ENCODE results near the gene TIMM22.

TIMM22 gene

DNA sequence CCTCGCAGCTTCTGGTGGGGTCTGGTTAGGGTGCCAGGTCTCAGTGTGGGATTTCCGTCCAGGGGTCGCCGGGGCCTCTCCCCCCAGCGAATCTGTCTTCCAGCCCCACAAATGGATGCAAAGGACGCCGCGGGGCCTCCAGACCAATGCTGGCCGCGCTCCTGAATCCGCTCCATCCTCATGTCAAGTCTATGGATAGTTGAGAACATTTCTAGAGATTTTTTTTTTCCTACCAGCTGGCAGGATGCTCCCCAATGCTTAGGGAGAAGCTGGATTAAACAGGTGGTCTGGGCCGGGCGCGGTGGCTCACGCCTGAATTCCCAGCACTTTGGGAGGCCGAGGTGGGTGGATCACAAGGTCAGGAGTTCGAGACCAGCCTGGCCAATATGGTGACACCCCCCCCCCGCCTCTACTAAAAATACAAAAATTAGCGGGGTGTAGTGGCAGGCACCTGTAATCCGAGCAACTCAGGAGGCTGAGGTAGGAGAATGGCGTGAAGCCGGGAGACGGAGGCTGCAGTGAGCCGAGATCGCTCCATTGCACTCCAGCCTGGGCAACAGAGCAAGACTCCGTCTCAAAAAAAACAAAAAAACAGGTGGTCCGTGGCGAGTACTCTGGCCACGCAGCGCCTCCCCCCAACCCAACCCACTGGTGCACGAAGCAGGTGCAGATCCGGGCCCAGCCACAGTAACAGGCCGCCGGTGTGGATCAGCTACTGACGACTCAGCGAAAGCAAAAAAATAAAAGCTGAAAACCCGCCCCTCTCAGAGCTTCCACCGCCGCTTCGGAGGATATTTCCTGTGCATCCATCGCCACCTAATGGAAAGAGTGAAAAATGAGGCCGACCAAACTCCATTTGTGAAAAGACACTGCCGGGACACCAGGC lies 16.3 kb upstream of the TIMM22 start:
- Histone ChIP-seq H3K27ac (ENCODE audit: low read depth, low read length) (peak overlapping the region; percentile 88), H3F3A (ENCODE audit: control insufficient read depth, insufficient read depth) (peaks cover 14% of the 10 kb centered on the region), H3K9me3 (ENCODE audit: control insufficient read depth, insufficient read depth, low read length) (no peaks in the 10 kb centered on the region), H3K27me3 (ENCODE audit: control insufficient read depth, low read length) (peaks cover 22% of the 10 kb centered on the region), H3K4me2 (ENCODE audit: low read length) (peak overlapping the region; percentile 94), H3K9me2 (replicated peaks; ENCODE audit: control insufficient read depth, low read length) (no peaks in the 10 kb centered on the region), H3K79me2 (ENCODE audit: control insufficient read depth, low read length) (no peaks in the 10 kb centered on the region), H3K36me3 (ENCODE audit: control insufficient read depth, low read length) (no peaks in the 10 kb centered on the region), H3K4me1 (ENCODE audit: control insufficient read depth, low read length) (peaks cover 23% of the 10 kb centered on the region), H3K4me3 (ENCODE audit: low read length) (peak overlapping the region; percentile 74), H4K20me1 (ENCODE audit: control insufficient read depth, insufficient read depth, low read depth, low read length) (no peaks in the 10 kb centered on the region)
- TF ChIP-seq EZH2phosphoT487 (IDR thresholded peaks at IDR 0.05; ENCODE audit: borderline replicate concordance, low read length), result no peak
- TF ChIP-seq, protein P1, sequence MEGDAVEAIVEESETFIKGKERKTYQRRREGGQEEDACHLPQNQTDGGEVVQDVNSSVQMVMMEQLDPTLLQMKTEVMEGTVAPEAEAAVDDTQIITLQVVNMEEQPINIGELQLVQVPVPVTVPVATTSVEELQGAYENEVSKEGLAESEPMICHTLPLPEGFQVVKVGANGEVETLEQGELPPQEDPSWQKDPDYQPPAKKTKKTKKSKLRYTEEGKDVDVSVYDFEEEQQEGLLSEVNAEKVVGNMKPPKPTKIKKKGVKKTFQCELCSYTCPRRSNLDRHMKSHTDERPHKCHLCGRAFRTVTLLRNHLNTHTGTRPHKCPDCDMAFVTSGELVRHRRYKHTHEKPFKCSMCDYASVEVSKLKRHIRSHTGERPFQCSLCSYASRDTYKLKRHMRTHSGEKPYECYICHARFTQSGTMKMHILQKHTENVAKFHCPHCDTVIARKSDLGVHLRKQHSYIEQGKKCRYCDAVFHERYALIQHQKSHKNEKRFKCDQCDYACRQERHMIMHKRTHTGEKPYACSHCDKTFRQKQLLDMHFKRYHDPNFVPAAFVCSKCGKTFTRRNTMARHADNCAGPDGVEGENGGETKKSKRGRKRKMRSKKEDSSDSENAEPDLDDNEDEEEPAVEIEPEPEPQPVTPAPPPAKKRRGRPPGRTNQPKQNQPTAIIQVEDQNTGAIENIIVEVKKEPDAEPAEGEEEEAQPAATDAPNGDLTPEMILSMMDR (IDR thresholded peaks at IDR 0.05; ENCODE audit: low read depth, low read length, poor library complexity, severe bottlenecking), result peak; percentile 79

DNA sequence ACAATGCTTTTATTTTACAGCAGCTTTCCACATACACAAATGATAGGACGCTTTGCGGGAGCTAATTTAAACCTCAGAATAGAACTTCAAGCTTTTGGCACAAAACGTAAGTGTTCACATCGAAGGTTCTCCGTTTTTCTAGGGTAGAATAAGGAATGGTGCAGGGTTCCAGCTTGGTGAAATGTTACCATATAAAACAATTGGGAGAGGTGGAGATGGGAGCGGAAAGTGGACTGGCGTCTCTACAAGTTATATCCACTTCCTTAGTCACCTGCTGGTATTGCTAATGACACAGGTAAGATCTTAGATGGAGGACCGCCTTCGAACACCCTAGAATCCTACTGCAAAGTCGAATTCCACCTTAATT lies 15.7 kb upstream of the TIMM22 start:
- H4K20me1 ChIP-seq (ENCODE audit: control insufficient read depth, insufficient read depth, low read depth, low read length), result no peaks in the 10 kb centered on the region
- H3K79me2 ChIP-seq (ENCODE audit: control insufficient read depth, low read length), result no peaks in the 10 kb centered on the region
- peaks cover 14% of the 10 kb centered on the region for H3F3A ChIP-seq (ENCODE audit: control insufficient read depth, insufficient read depth)
- peak overlapping the region; percentile 88 for H3K27ac ChIP-seq (ENCODE audit: low read depth, low read length)
- no peaks in the 10 kb centered on the region for H3K9me3 ChIP-seq (ENCODE audit: control insufficient read depth, insufficient read depth, low read length)
- peak overlapping the region; percentile 94 for H3K4me2 ChIP-seq (ENCODE audit: low read length)
- TF ChIP-seq, protein P1 (IDR thresholded peaks at IDR 0.05; ENCODE audit: low read depth, low read length, poor library complexity, severe bottlenecking), result peak; percentile 13
- TF ChIP-seq EZH2phosphoT487 (IDR thresholded peaks at IDR 0.05; ENCODE audit: borderline replicate concordance, low read length), result no peak
- peak overlapping the region; percentile 53 for H3K4me3 ChIP-seq (ENCODE audit: low read length)
- peaks cover 22% of the 10 kb centered on the region for H3K27me3 ChIP-seq (ENCODE audit: control insufficient read depth, low read length)
- H3K4me1 ChIP-seq (ENCODE audit: control insufficient read depth, low read length), result peaks cover 23% of the 10 kb centered on the region
- H3K9me2 ChIP-seq (replicated peaks; ENCODE audit: control insufficient read depth, low read length), result no peaks in the 10 kb centered on the region
- no peaks in the 10 kb centered on the region for H3K36me3 ChIP-seq (ENCODE audit: control insufficient read depth, low read length)

DNA sequence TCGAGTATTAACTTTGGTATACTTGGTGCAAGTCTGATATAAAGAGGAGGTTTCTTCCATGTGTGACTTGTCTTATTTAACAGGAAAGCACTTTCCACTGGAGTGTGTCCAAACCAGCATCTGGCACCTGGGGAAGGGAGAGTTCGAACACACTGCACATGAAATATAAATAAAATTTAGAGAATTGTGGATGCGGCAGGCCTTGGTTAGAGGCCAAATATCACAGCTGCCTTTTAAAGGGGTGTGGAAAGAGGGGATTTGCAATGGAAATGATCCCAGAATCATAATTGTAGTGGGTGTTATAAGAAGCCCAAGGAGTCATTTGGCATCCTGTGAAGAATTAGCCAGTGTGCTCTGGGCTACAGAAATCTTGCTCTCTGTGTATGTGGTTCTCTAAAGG lies 13.0 kb upstream of the TIMM22 start:
- Histone ChIP-seq H3K27ac (ENCODE audit: low read depth, low read length) (no peak overlapping the region), H3K4me1 (ENCODE audit: control insufficient read depth, low read length) (peaks cover 16% of the 10 kb centered on the region), H3K36me3 (ENCODE audit: control insufficient read depth, low read length) (no peaks in the 10 kb centered on the region), H3K79me2 (ENCODE audit: control insufficient read depth, low read length) (no peaks in the 10 kb centered on the region), H4K20me1 (ENCODE audit: control insufficient read depth, insufficient read depth, low read depth, low read length) (no peaks in the 10 kb centered on the region), H3K4me3 (ENCODE audit: low read length) (no peak overlapping the region), H3K4me2 (ENCODE audit: low read length) (no peak overlapping the region), H3F3A (ENCODE audit: control insufficient read depth, insufficient read depth) (peaks cover 14% of the 10 kb centered on the region), H3K27me3 (ENCODE audit: control insufficient read depth, low read length) (no peaks in the 10 kb centered on the region), H3K9me2 (replicated peaks; ENCODE audit: control insufficient read depth, low read length) (no peaks in the 10 kb centered on the region), H3K9me3 (ENCODE audit: control insufficient read depth, insufficient read depth, low read length) (no peaks in the 10 kb centered on the region)
- TF ChIP-seq, protein P1 (IDR thresholded peaks at IDR 0.05; ENCODE audit: low read depth, low read length, poor library complexity, severe bottlenecking), result no peak
- TF ChIP-seq EZH2phosphoT487 (IDR thresholded peaks at IDR 0.05; ENCODE audit: borderline replicate concordance, low read length), result no peak
